ACHN (cell line): ENCODE measurements around the gene ASPN.

Experiments
- DNase-seq: peaks from one replicate; pipeline ENCODE4 v3.0.0-alpha.2; 2015
- in situ Hi-C: cut with HindIII; loops from 2 replicates; pipeline ENCODE4 v1.10.0; 2017; ENCODE audit warnings: low sequenced_read_pairs, low pct_ligation_motif_present, low pct_unique_long_range_greater_than_20kb

The ASPN gene

DNA sequence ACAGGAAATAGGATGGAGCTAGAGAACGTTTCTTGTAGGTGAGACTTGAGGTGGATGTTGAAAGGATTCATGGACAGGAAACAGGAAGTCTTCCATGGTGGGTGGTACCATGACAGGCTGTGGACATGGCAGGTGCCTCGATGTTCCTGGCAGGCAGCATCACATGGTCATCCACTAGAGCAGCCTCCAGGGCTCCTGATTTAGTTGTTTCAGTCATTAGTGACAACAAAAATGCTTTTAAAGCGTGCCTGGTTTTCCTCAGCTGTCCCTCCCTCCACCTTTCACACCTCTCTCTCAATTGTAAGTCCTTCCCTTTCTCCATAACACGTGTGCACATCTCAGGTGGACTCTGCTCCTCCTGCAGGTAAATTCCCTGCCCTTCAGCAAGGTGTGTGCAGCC, 25.2 kb upstream of the ASPN start:
- in situ Hi-C loops: no loop called here

GRCh38 chr9:92507005-92507404, 24.7 kb upstream of the ASPN start:
- no peak for DNase-seq
- in situ Hi-C loops: no loop called here

More for the DNA sequence above, 25.2 kb upstream of the ASPN start:
- DNase-seq: no peak

GRCh38 chr9:92506184-92506857, 24.0 kb upstream of the ASPN start:
- DNase-seq: peak; percentile 26
- in situ Hi-C loops: no loop called here

DNA sequence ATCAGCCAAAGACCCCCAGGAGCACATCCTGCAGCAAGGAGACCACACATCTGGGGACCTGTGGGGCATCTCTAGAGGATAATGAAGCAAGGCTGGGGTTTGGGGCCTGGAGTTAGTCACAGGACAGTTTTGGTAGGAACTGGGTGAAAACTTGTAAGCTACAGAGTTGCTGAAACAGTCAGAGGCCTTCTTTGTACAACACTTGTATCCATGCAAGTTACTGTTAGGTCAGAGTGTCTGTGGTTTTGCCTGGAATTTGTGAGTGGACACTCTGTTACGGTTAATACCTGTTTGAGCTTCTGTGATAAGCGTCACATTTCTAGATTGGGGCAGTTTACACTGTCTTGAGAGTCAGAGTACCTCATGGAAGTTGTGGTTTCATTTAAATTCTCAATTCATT, 22.6 kb upstream of the ASPN start:
- no peak for DNase-seq
- in situ Hi-C loops: no loop called here

DNA sequence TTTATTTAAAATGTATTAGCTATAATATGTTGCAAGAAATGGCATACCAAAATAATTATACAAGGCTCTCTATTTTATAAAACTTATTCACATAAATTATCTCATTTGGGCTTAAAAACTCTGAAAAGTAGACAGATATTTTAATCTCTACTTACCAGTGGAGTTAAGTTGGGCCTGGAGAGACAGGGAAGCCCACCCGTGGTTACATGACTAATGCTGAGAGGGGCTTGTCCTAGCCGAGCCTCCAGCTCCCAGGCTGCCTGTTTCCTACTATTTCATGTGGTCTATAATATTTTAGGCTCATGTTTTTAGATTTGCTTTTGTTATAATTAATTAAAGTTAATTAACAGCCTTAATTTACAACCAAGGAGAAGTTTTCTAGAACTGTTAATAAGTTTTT, 20.9 kb upstream of the ASPN start:
- in situ Hi-C loops: no loop called here
- DNase-seq: no peak

- peak; percentile 49 for DNase-seq
- in situ Hi-C loops: no loop called here
These were observed 19.5 kb upstream of the ASPN start for GRCh38 chr9:92501671-92502393.

DNA sequence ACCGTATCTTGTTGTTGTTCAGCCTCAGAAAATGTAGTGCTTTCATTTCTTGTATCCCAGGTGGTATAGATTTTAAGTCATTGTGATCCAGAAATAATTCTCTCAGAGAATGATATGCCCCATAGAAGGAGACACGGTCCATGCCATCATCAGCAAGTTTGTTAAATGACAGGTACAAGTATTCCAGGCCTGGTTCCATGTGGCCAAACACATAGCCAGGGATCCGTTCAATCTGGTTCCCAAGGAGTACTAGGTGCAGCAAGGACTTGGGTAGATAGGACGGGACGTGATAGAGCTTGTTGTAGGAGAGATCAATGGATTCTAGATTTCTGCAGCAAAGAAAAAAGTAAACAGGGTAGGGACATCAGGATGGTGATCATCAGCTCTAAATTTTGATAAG, 18.4 kb upstream of the ASPN start:
- in situ Hi-C loops: no loop called here
- no peak for DNase-seq

GRCh38 chr9:92499701-92500100, 17.4 kb upstream of the ASPN start:
- in situ Hi-C loops: no loop called here
- DNase-seq: no peak

- DNase-seq: no peak
- in situ Hi-C loops: no loop called here
These were observed 14.3 kb upstream of the ASPN start for GRCh38 chr9:92496396-92497176.

DNA sequence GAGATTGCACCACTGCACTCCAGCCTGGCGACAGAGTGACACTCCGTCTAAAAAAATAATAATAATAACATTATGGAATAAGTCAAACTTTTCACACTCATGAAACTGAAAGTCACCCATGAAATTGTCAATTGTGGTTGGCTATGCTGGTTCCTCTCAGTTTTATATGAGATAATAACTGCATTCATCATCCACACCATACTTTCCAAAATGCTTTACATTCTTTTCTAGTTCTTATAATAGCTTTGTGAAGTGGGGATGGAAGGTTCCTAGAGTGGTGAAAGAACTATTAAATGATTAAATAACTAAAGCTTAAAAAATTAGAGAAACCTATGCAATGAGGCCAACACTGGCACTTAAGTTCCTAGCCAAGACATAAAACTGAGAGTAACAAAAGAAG, 12.6 kb upstream of the ASPN start:
- DNase-seq: no peak
- in situ Hi-C loops: no loop called here

- DNase-seq: no peak
- in situ Hi-C loops: no loop called here
These were observed 11.6 kb upstream of the ASPN start for GRCh38 chr9:92493749-92494387.

DNA sequence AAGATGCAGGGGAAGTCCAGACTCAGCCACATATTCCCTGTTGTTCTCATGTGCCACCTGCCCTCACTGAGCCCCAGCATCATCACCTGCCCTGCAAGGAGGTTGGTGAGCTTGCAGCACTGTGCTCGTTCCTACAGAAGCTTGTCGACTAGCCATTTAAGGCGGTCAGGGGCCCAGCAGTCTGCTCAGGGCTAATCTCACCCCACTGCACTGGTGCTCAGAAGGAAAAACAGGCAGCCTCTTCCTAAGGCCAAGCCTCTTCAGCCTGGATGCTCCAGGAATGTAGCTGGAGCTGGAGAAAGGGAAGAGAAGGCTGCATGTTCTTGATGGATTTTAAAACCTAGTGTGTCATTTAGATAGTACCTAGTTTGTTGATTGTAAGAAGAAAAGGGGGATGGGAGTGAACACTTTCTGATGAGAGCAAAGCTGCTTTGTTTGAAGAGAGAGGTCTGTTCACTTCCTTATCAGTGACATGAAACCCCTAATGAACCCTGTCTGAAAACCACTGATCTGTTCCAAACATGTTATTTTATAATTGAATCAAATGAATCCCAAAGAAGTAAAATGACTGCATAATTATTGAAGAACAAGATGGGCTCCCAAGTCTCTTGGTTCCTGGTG, 10.6 kb upstream of the ASPN start:
- no peak for DNase-seq
- in situ Hi-C loops: no loop called here

- DNase-seq: no peak
- in situ Hi-C loops: no loop called here
These were observed 6.6 kb upstream of the ASPN start for GRCh38 chr9:92488681-92489550.

GRCh38 chr9:92486371-92486770, 4.1 kb upstream of the ASPN start:
- in situ Hi-C loops: no loop called here
- DNase-seq: no peak

DNA sequence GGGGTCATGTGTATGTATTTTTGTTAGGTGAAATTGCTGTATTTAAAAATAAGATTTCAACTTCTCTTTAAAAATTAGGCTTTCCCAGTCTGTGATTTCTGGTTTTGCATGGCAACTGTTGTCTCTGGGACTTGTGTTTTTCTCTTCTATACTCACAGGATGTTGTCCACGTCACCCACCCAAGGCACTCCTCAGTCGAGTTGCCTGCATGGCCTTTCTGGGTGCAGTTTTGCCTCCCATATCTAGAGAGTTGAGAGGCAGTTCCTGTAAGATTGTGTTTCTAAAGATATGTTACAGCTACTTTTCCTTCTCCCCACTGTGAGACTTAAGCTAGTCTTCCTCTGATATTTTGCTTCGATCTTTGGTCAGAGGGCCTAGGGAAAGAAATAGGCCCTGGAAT, 2.3 kb upstream of the ASPN start:
- in situ Hi-C loops: no loop called here
- no peak for DNase-seq

DNA sequence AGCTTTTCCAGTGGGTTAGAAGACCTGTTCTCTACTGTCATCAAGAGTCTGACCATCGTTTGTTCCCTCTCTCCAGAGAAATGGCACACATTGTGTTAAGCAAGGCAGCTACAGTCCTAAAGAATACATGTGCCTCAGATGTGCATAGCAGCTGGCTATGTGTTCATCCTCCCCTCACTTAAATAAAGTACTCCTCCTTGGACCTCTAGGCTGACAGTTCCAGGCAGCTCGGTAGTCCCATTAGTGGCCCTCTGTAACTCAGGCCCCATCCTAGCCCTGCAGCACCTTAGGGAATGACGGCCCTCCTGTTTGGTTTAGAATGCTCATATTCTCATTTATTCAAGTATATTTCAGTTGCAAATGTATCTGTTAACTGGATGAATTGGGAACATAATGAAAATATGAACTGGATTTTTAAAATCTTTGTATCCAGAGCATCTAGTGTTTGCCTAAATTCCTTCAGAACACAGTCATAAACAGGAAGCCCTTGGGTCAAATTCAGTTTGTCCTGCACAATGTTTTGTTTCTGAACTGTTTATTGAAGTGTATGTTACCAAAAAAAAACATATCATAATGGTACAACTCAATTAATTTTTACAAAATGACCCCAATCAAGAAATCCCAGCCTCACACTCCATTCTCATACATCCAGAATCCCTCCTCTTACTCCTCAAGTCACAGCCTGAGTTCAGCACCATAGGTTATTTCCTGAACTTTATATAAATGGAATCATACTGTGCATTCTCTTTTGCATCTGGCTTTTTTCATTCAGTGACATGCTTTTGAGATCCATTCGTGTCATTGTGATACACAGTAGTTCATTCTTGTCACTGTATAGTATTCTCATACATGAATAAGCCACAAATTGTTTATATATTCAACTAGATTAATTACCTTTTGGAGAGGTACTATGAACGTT, 1.6 kb upstream of the ASPN start:
- in situ Hi-C loops: no loop called here
- DNase-seq: no peak

GRCh38 chr9:92482805-92483204, 499 bp upstream of the ASPN start:
- in situ Hi-C loops: no loop called here
- no peak for DNase-seq
